ENCODE measurements around the gene SLC17A6.

SLC17A6 gene

GRCh38 chr11:22331771-22332170, 6.4 kb upstream of the SLC17A6 start:
- no peaks in the 10 kb centered on the region for H3K4me1 ChIP-seq (ENCODE audit: control insufficient read depth in 2 of 2, insufficient read depth in 1 of 2, low read depth in 1 of 2, low read length in 2 of 2)
- no peak overlapping the region for H3K27ac ChIP-seq (replicated peaks; ENCODE audit: low read length)
- no peak overlapping the region for H4K8ac ChIP-seq (ENCODE audit: low read depth, low read length)
- no peak overlapping the region for H3K9ac ChIP-seq (ENCODE audit: low read depth, low read length, poor library complexity)
- no peak overlapping the region for H4K91ac ChIP-seq (ENCODE audit: low read depth, low read length, poor library complexity)
- H2AFZ ChIP-seq (ENCODE audit: low read length), result no peak overlapping the region
- DNase-seq (ENCODE audit: low spot score), result no peak
- no peaks in the 10 kb centered on the region for H3K27me3 ChIP-seq (ENCODE audit: control insufficient read depth in 3 of 3, insufficient read depth in 3 of 3, low read depth in 1 of 3, low read length in 3 of 3)
- H3K36me3 ChIP-seq (replicated peaks in 1 of 2; ENCODE audit: control insufficient read depth in 2 of 2, insufficient read depth in 2 of 2, low read length in 2 of 2), result no peaks in the 10 kb centered on the region
- no peak overlapping the region for H2BK12ac ChIP-seq (ENCODE audit: low read length)
- no peak overlapping the region for H3K4ac ChIP-seq (ENCODE audit: low read length)
- H2BK5ac ChIP-seq (ENCODE audit: low read length), result no peak overlapping the region
- no peak overlapping the region for H3K4me2 ChIP-seq (ENCODE audit: insufficient read depth, low read length, poor library complexity, severe bottlenecking)
- no peak overlapping the region for H2AK5ac ChIP-seq (ENCODE audit: low read depth, low read length)
- H3K79me1 ChIP-seq (ENCODE audit: low read depth, low read length), result no peaks in the 10 kb centered on the region
- no peak overlapping the region for H2BK15ac ChIP-seq (ENCODE audit: low read length)
- no peak overlapping the region for H3K23ac ChIP-seq (ENCODE audit: low read depth, low read length, poor library complexity)
- H3K14ac ChIP-seq (ENCODE audit: low read length), result no peak overlapping the region
- no peak overlapping the region for H2BK120ac ChIP-seq (ENCODE audit: low read depth, low read length)
- WGBS, 2 donors (ENCODE audit: extremely low coverage in 2 of 2, insufficient read length in 2 of 2, insufficient replicate concordance in 1 of 2), result no CpG with 5 or more reads among the region's 4 CpGs
- no peak overlapping the region for H3K18ac ChIP-seq (ENCODE audit: low read length)
- H3K9me3 ChIP-seq (replicated peaks in 1 of 2; ENCODE audit: control insufficient read depth in 2 of 2, insufficient read depth in 1 of 2, low read depth in 1 of 2, low read length in 2 of 2), result no peaks in the 10 kb centered on the region
- H3K4me3 ChIP-seq (ENCODE audit: low read length in 2 of 2), result no peak overlapping the region

- H3K23ac ChIP-seq (ENCODE audit: low read depth, low read length, poor library complexity), result no peak overlapping the region
- DNase-seq (ENCODE audit: low spot score), result no peak
- peaks cover 0 to 5% of the 10 kb centered on the region in 2 donors for H3K4me1 ChIP-seq (ENCODE audit: control insufficient read depth in 2 of 2, insufficient read depth in 1 of 2, low read depth in 1 of 2, low read length in 2 of 2)
- no peak overlapping the region for H3K9ac ChIP-seq (ENCODE audit: low read depth, low read length, poor library complexity)
- peaks cover 14 to 37% (median 33%) of the 10 kb centered on the region in 3 experiments for H3K27me3 ChIP-seq (ENCODE audit: control insufficient read depth in 3 of 3, insufficient read depth in 3 of 3, low read depth in 1 of 3, low read length in 3 of 3)
- H3K14ac ChIP-seq (ENCODE audit: low read length), result no peak overlapping the region
- H3K18ac ChIP-seq (ENCODE audit: low read length), result no peak overlapping the region
- H4K91ac ChIP-seq (ENCODE audit: low read depth, low read length, poor library complexity), result no peak overlapping the region
- no peak overlapping the region for H2AFZ ChIP-seq (ENCODE audit: low read length)
- no peak overlapping the region for H2BK120ac ChIP-seq (ENCODE audit: low read depth, low read length)
- H3K27ac ChIP-seq (replicated peaks; ENCODE audit: low read length), result no peak overlapping the region
- H3K4me2 ChIP-seq (ENCODE audit: insufficient read depth, low read length, poor library complexity, severe bottlenecking), result no peak overlapping the region
- no peak overlapping the region for H2BK15ac ChIP-seq (ENCODE audit: low read length)
- peaks cover 2 to 6% of the 10 kb centered on the region in 2 donors for H3K9me3 ChIP-seq (replicated peaks in 1 of 2; ENCODE audit: control insufficient read depth in 2 of 2, insufficient read depth in 1 of 2, low read depth in 1 of 2, low read length in 2 of 2)
- H2AK5ac ChIP-seq (ENCODE audit: low read depth, low read length), result no peak overlapping the region
- no peak overlapping the region for H2BK5ac ChIP-seq (ENCODE audit: low read length)
- no peak overlapping the region for H2BK12ac ChIP-seq (ENCODE audit: low read length)
- H3K4me3 ChIP-seq (ENCODE audit: low read length in 2 of 2), result no peak overlapping the region
- no peaks in the 10 kb centered on the region for H3K79me1 ChIP-seq (ENCODE audit: low read depth, low read length)
- H4K8ac ChIP-seq (ENCODE audit: low read depth, low read length), result no peak overlapping the region
- H3K4ac ChIP-seq (ENCODE audit: low read length), result no peak overlapping the region
- no peaks in the 10 kb centered on the region for H3K36me3 ChIP-seq (replicated peaks in 1 of 2; ENCODE audit: control insufficient read depth in 2 of 2, insufficient read depth in 2 of 2, low read length in 2 of 2)
Measured at GRCh38 chr11:22336587-22336986, 1.6 kb upstream of the SLC17A6 start.

- Histone ChIP-seq H3K36me3 (replicated peaks in 1 of 2; ENCODE audit: control insufficient read depth in 2 of 2, insufficient read depth in 2 of 2, low read length in 2 of 2) (no peaks in the 10 kb centered on the region), H2AK5ac (ENCODE audit: low read depth, low read length) (no peak overlapping the region), H3K23ac (ENCODE audit: low read depth, low read length, poor library complexity) (no peak overlapping the region), H3K27me3 (ENCODE audit: control insufficient read depth in 3 of 3, insufficient read depth in 3 of 3, low read depth in 1 of 3, low read length in 3 of 3) (peaks cover 31 to 67% (median 62%) of the 10 kb centered on the region in 3 experiments), H3K9me3 (replicated peaks in 1 of 2; ENCODE audit: control insufficient read depth in 2 of 2, insufficient read depth in 1 of 2, low read depth in 1 of 2, low read length in 2 of 2) (peaks cover 5 to 10% of the 10 kb centered on the region in 2 donors), H2BK12ac (ENCODE audit: low read length) (no peak overlapping the region), H3K4me3 (ENCODE audit: low read length in 2 of 2) (no peak overlapping the region), H2BK15ac (ENCODE audit: low read length) (no peak overlapping the region), H3K27ac (replicated peaks; ENCODE audit: low read length) (no peak overlapping the region), H3K14ac (ENCODE audit: low read length) (no peak overlapping the region), H3K4ac (ENCODE audit: low read length) (no peak overlapping the region), H3K4me2 (ENCODE audit: insufficient read depth, low read length, poor library complexity, severe bottlenecking) (no peak overlapping the region), H3K9ac (ENCODE audit: low read depth, low read length, poor library complexity) (no peak overlapping the region), H4K91ac (ENCODE audit: low read depth, low read length, poor library complexity) (no peak overlapping the region), H2AFZ (ENCODE audit: low read length) (no peak overlapping the region), H3K4me1 (ENCODE audit: control insufficient read depth in 2 of 2, insufficient read depth in 1 of 2, low read depth in 1 of 2, low read length in 2 of 2) (peaks cover 0 to 9% of the 10 kb centered on the region in 2 donors), H3K18ac (ENCODE audit: low read length) (no peak overlapping the region), H2BK120ac (ENCODE audit: low read depth, low read length) (no peak overlapping the region), H2BK5ac (ENCODE audit: low read length) (no peak overlapping the region), H3K79me1 (ENCODE audit: low read depth, low read length) (no peaks in the 10 kb centered on the region), H4K8ac (ENCODE audit: low read depth, low read length) (no peak overlapping the region)
- no CpG with 5 or more reads among the region's 9 CpGs for WGBS, 2 donors (ENCODE audit: extremely low coverage in 2 of 2, insufficient read length in 2 of 2, insufficient replicate concordance in 1 of 2)
- DNase-seq (ENCODE audit: low spot score), result no peak
Measured at GRCh38 chr11:22339611-22340010, 1.4 kb downstream of the SLC17A6 start.

- no CpG with 5 or more reads among the region's 6 CpGs for WGBS, 2 donors (ENCODE audit: extremely low coverage in 2 of 2, insufficient read length in 2 of 2, insufficient replicate concordance in 1 of 2)
- H4K91ac ChIP-seq (ENCODE audit: low read depth, low read length, poor library complexity), result no peak overlapping the region
Measured at GRCh38 chr11:22340235-22340634, 2.1 kb downstream of the SLC17A6 start.

More at GRCh38 chr11:22340235-22340634, 2.1 kb downstream of the SLC17A6 start:
- Histone ChIP-seq H3K4me3 (ENCODE audit: low read length in 2 of 2) (no peak overlapping the region), H2BK12ac (ENCODE audit: low read length) (no peak overlapping the region), H3K4me1 (ENCODE audit: control insufficient read depth in 2 of 2, insufficient read depth in 1 of 2, low read depth in 1 of 2, low read length in 2 of 2) (peaks cover 0 to 9% of the 10 kb centered on the region in 2 donors), H3K18ac (ENCODE audit: low read length) (no peak overlapping the region), H2AK5ac (ENCODE audit: low read depth, low read length) (no peak overlapping the region), H2AFZ (ENCODE audit: low read length) (no peak overlapping the region), H3K4ac (ENCODE audit: low read length) (no peak overlapping the region), H3K36me3 (replicated peaks in 1 of 2; ENCODE audit: control insufficient read depth in 2 of 2, insufficient read depth in 2 of 2, low read length in 2 of 2) (no peaks in the 10 kb centered on the region), H3K9ac (ENCODE audit: low read depth, low read length, poor library complexity) (no peak overlapping the region), H2BK15ac (ENCODE audit: low read length) (no peak overlapping the region), H3K14ac (ENCODE audit: low read length) (no peak overlapping the region), H3K4me2 (ENCODE audit: insufficient read depth, low read length, poor library complexity, severe bottlenecking) (no peak overlapping the region), H4K8ac (ENCODE audit: low read depth, low read length) (no peak overlapping the region), H3K27me3 (ENCODE audit: control insufficient read depth in 3 of 3, insufficient read depth in 3 of 3, low read depth in 1 of 3, low read length in 3 of 3) (peaks cover 31 to 74% (median 62%) of the 10 kb centered on the region in 3 experiments), H3K27ac (replicated peaks; ENCODE audit: low read length) (no peak overlapping the region), H2BK120ac (ENCODE audit: low read depth, low read length) (no peak overlapping the region), H3K23ac (ENCODE audit: low read depth, low read length, poor library complexity) (no peak overlapping the region), H3K79me1 (ENCODE audit: low read depth, low read length) (no peaks in the 10 kb centered on the region), H3K9me3 (replicated peaks in 1 of 2; ENCODE audit: control insufficient read depth in 2 of 2, insufficient read depth in 1 of 2, low read depth in 1 of 2, low read length in 2 of 2) (peaks cover 5 to 10% of the 10 kb centered on the region in 2 donors), H2BK5ac (ENCODE audit: low read length) (no peak overlapping the region)
- no peak for DNase-seq (ENCODE audit: low spot score)

Measured in neuronal stem cell (in vitro differentiated cells).